Activated CD8-positive, alpha-beta memory T cell treated with anti-CD3 and anti-CD28 coated beads for 4 hours (primary cell): ENCODE data around the gene PSTPIP1.

Experiments
- DNase-seq, 2 donors: peaks; one replicate each; pipeline ENCODE4 v3.0.0-alpha.2; 2020; ENCODE audit warnings: low read depth in 2 of 2

Gene PSTPIP1

GRCh38 chr15:76998663-76999285, 3.8 kb downstream of the PSTPIP1 start:
- no peak for DNase-seq

- no peak for DNase-seq
Measured at GRCh38 chr15:76999996-77000395, 5.1 kb downstream of the PSTPIP1 start.

DNA sequence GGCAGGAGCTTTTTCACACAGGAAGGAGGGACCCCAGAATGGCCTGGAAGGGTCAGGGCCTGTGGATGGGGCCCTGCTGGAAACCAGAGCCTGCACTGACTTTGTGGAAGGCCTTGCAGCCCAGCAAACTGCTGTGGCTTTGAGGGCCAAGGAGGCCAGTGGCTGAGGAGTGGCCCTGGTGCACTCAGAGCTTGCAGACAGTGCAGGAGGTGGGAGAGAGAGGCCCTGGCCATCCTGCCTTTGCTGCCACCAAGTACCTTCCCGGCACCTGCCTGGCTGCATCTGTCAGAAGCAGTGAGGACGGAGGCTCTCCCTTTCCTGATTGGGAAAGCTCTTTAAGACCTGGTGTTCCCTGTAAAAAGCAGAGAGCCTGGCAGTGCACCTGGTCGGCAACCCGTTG, 6.4 kb downstream of the PSTPIP1 start:
- no peak for DNase-seq

GRCh38 chr15:77001966-77002365, 7.0 kb downstream of the PSTPIP1 start:
- no peak for DNase-seq

DNA sequence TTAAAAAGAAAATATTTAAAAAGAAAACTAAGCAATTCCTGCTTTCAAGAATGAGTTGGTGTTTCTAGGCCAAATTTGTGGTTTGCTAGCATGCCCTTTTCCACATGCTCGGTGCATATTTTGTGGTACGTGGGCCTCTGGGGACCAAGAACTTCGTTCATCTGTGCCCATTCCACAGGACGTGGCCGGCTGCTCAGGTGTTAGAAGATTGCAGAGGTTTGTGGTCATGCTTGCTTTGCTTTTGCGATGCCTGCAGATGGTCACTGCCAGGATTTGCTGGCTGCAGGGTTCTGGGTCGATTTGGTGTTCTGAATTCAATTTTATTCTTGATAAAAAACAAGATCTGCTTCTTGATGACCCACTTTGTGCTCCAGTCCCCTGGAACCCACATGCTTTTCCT, 7.5 kb downstream of the PSTPIP1 start:
- no peak for DNase-seq

DNA sequence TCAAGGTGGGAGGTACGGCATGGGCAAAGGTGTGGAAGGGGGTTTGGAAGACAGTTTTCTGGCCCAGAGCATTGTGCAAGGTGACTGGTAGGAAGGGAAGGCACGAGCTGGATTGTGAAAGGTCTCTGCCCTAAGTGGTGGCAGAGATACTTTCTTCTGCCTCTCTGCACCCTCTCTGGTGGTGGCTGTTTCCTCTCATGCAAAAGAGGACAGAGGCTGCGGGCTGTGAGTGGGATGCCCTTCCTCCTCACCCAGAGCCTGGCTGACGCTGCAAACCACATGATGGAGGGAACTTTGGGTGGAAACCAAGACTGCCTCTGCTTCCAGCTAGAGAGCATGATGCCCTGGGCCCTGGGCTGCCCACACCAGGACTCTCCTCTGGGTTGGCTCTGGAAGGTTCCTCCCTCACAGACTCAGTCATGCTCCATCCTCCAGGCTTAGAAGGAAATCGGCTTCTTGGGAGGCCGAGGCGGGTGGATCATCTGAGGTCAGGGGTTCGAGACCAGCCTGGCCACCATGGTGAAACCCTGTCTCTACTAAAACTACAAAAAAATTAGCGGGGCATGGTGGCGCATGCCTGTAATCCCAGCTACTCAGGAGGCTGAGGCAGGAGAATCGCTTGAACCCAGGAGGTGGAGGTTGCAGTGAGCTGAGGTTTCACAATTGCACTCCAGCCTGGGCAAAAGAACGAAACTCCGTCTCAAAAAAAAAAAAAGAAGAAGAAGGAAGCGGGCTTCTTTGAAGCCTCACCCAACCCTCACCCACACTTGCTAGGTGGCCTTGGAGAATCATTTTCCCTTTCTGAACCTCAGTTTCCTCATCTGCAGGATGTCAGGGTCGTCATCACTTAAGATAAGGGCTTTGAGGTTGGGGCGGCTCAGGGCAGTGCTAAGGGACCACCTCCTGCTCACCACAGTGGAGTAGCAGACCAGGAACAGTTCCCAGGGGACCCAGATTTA, 8.3 kb downstream of the PSTPIP1 start:
- DNase-seq: peak; percentile 43 to 67

- no peak for DNase-seq
Measured at GRCh38 chr15:77004189-77004588, 9.3 kb downstream of the PSTPIP1 start.

GRCh38 chr15:77009176-77009575, 14.2 kb downstream of the PSTPIP1 start:
- no peak for DNase-seq

- DNase-seq: no peak
Measured at GRCh38 chr15:77009646-77010311, 14.9 kb downstream of the PSTPIP1 start.

GRCh38 chr15:77010312-77010686, 15.4 kb downstream of the PSTPIP1 start:
- no peak for DNase-seq

GRCh38 chr15:77010857-77011256, 15.9 kb downstream of the PSTPIP1 start:
- DNase-seq: no peak

- DNase-seq: no peak
Measured at GRCh38 chr15:77012117-77012712, 17.3 kb downstream of the PSTPIP1 start.

GRCh38 chr15:77012868-77013267, 17.9 kb downstream of the PSTPIP1 start:
- no peak for DNase-seq

DNA sequence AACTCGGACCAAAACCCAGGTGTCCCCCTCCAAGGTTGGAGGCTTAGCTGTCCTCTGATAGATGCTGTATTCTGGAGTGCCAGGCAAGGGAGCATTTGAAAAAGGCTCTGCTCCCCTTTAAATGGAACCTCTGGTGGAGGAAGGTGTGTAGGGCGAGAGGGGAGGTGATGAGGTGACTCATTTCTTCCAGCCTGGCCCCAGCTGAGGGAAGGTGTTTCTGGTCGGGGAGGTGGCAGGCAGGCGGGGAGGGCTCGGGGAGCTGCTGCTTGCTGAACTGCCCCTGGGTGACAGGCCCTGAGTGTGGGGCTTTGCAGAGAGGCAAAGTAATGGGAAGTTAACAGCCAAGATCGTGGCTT, 18.8 kb downstream of the PSTPIP1 start:
- peak; percentile 82 to 89 for DNase-seq

DNA sequence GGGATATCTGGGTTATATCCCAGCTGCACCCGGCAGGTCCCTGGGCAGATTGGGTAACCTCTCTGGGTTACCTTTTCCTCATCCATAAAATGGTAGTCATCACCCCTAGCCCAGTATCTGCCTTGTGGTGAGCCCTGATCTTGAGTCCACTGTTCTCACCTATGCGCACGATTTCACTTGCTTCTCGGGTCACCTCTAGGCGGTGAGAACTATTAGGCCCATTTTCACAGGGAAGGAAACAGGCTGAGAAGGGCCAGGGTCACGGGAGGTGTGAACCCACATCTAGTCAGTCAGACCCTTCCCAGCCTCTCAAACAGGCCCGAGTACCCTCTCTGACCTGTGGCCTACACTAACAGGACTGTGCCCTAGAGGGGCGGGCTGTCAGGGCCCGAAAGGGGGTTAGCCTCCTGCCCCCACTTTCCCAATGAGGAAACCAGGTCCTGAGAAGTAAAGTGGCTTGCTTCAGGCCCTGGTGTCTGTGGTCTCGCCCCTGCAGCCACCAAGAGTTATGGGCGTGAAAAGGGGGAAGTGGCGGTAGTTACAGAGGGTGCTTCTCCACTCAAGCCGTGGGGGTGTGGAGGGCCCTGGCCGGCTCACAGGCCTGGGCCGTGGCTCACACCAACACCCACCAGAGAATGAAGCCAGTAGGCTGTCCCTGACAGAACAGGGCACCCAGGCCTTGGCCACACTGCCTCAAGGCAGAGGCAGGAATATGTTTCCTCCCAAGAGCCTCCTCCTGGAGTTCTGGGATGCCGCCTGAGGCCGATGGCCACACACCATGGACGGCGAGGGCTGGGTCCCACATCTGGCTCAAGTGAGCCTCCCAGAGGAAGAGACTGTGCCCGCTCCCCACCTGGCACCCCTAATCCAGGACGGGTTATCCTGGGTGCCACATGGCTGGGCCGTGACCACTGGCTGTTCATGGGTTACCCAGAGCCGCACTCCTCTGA, 19.5 kb downstream of the PSTPIP1 start:
- DNase-seq: no peak

DNA sequence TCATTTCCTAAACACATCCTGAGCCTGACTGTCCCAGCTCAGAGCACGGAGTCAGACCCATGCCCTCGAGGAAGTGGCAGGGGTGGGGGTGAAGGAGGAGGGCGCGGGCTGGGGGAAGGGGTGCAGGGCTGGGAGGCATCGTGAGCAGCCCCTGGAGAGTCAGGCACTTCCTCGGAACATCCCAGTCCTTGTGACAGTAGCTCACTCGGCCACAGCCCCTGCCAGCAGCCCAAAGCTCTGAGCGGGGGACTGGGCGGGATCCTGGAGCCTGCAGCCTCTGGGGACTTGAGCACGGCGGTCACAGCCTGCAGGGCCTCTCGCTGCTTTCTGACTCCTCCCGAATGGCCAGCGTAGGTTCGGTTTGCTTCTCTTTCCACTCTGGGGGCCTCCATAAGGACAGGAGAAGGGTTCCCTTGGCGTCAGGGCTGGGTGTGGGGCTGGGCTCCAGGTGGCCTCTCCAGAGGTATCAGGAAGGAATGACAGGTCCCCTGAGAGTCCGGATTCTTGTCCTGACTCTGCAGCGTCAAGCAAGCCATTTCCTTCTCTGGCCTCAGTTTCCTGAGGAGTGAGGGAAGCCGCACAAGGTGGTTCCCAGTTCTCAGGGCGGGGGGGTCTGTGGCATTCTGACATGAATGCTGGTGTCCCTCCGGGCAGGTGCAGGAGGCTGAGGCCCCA, 20.9 kb downstream of the PSTPIP1 start:
- no peak for DNase-seq

DNA sequence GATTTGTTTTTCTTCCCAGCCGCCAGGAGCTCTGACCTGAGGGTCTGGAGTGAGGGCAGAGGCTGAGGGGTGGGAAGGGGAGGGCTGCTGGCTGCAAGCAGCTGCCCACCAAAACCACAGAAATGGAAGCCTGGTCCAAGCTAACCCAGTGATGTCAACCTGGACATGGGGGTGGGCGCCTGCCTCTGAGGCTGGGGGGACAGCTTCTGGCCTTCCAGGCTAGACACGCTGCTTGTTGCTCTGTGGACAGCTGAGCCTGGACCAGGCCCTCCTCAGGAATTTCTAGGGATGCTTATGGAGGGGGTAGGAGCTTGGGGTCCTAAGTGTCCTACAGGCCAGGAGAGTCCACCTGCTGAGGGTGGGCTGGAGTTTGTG, 21.4 kb downstream of the PSTPIP1 start:
- DNase-seq: no peak

GRCh38 chr15:77017091-77017660, 22.2 kb downstream of the PSTPIP1 start:
- no peak for DNase-seq

DNA sequence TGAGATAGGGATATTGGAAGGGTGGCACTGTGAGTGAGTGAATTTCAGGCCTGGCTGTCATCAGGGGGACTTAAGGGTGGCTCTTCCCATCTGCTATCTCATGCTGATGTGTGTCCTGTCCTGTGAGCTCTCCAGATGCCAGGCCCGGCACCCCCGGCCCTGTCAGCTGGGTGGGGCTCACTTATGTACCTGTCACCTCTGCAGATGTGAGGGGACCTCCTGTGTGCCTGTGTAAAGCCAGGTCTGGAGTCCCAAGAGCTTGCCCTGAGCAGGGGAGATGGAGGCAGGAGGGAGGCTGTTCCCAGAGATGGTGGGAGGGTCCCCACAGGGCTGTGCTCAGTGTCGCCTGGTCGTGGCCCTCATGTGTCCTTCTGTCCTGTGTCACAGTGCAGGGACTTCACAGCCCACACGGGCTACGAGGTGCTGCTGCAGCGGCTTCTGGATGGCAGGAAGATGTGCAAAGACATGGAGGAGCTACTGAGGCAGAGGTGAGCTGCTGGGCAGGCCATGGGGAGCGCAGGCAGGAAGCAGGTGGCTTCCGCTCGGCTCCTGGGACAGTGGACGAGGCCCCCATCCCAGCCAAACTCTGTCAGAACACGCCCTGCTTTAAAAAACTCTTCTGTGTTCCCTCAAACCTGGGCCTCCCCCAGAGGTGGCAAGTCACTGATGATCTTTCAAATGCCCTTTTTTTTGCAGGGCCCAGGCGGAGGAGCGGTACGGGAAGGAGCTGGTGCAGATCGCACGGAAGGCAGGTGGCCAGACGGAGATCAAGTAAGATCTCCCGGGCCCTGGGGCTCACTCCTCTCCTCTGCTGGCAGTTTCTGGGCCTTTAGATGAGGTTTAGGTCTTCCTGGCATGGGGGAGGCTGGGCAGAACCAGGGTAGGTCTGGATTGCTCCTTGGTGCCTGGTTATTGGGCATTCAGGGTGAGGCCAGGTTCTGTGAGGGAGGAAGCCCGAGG, 23.1 kb downstream of the PSTPIP1 start:
- no peak for DNase-seq
